Bronchial epithelial cell (primary cell): ENCODE measurements around the gene RNFT2. TPM values are rescaled to one million over a fixed set of nuclear protein-coding genes. Genes with fewer than 3 reads are reported as not detected.

Source experiments
- DNase-seq: peaks from one replicate; pipeline ENCODE4 v3.0.0-alpha.2; 2010; ENCODE audit warnings: low read depth
- FAIRE-seq: peaks from 2 replicates; lab custom pipeline; 2011; peaks lifted over from hg19 to GRCh38; lab: Jason Lieb, UNC
- H3K27me3 ChIP-seq: 2 replicates; pipeline ENCODE4 v1.5.1; 2011; ENCODE audit warnings: low read length; ENCODE audit not compliant: control insufficient read depth, insufficient read depth
- H3K36me3 ChIP-seq: 2 replicates; pipeline ENCODE4 v1.5.1; 2011; ENCODE audit warnings: low read length; ENCODE audit not compliant: control insufficient read depth, insufficient read depth
- H3K4me3 ChIP-seq: 2 replicates; pipeline ENCODE4 v1.5.1; 2011; ENCODE audit warnings: mild to moderate bottlenecking, low read depth, low read length, control low read depth
- total RNA-seq: library from RNA; depleted of rRNA; stranded (reverse); fragments of >200 nt; gene quantifications from 2 replicates; pipeline ENCODE4 v1.2.1, GENCODE V29; 2014
- TF ChIP-seq, protein P1 (sequence below): IDR thresholded peaks from 2 replicates; pipeline ENCODE4 v1.5.1; 2011; ENCODE audit warnings: mild to moderate bottlenecking, moderate library complexity, low read length, control low read depth, inconsistent platforms; ENCODE audit not compliant: insufficient read depth, severe bottlenecking

The RNFT2 gene
- total RNA-seq, 1 donor from 2014 or later: 0.26 TPM

- Histone ChIP-seq H3K36me3 (no peaks in the 10 kb centered on the region), H3K27me3 (no peaks in the 10 kb centered on the region), H3K4me3 (no peak overlapping the region)
- TF ChIP-seq, protein P1, sequence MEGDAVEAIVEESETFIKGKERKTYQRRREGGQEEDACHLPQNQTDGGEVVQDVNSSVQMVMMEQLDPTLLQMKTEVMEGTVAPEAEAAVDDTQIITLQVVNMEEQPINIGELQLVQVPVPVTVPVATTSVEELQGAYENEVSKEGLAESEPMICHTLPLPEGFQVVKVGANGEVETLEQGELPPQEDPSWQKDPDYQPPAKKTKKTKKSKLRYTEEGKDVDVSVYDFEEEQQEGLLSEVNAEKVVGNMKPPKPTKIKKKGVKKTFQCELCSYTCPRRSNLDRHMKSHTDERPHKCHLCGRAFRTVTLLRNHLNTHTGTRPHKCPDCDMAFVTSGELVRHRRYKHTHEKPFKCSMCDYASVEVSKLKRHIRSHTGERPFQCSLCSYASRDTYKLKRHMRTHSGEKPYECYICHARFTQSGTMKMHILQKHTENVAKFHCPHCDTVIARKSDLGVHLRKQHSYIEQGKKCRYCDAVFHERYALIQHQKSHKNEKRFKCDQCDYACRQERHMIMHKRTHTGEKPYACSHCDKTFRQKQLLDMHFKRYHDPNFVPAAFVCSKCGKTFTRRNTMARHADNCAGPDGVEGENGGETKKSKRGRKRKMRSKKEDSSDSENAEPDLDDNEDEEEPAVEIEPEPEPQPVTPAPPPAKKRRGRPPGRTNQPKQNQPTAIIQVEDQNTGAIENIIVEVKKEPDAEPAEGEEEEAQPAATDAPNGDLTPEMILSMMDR: no peak
- FAIRE-seq: no peak
- DNase-seq: no peak
Measured at GRCh38 chr12:116800918-116801317, 62.8 kb downstream of the RNFT2 start.

GRCh38 chr12:116802018-116802417, 63.9 kb downstream of the RNFT2 start:
- H3K4me3 ChIP-seq: no peak overlapping the region
- H3K36me3 ChIP-seq: no peaks in the 10 kb centered on the region
- no peak for FAIRE-seq
- DNase-seq: no peak
- TF ChIP-seq, protein P1: no peak
- H3K27me3 ChIP-seq: no peaks in the 10 kb centered on the region

DNA sequence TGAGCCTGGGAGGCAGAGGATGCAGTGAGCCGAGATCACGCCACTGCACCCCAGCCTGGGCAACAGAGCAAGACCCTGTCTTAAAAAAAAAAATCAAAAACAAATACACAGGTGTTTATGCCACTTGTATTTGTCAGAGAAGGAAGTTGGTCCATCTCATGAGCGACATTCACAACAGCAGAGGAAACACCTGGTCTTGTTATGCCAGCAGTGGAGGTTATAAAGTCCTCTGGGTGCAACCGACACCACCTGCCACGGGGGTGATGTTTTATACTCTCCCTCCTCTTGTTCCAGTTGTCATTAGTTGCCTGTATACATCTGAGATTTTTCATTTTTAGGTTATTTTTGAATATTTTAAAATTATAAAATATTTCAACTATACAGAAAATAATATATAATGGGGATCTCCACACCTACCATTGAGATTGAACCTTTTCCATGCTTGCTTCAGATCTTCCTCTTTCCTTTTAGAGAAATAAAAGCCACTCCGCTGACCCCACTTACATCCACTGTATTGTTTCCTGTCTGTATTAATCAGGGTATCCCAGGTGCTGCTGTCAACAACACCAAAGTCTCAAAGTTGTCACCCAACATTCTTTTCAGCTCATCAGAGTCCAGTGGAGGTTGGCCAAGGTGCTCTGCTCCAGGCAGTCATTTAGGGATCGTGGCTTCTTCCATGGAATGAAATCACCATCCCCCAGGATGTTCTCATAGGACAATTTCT, 65.1 kb downstream of the RNFT2 start:
- no peak for FAIRE-seq
- TF ChIP-seq, protein P1: no peak
- Histone ChIP-seq H3K36me3 (no peaks in the 10 kb centered on the region), H3K4me3 (no peak overlapping the region), H3K27me3 (no peaks in the 10 kb centered on the region)
- DNase-seq: no peak

DNA sequence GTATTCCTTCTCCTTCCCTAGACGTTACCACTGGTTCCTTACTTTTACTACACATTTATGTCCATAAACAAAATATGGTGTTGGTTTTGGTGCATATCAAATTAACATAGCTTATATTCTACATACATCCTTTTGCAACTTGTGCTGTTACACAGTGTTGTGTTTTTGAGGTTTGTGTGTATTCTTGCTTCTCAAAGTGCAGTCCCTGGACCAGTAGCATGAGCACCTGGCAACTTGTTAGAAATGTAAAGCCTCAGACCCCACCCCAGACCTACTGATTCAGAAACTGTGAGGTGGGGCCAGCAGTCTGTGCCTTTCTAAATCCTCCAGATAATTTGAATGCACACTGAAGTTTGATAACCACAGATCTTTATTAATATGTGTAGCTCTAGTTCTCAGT, 65.9 kb downstream of the RNFT2 start:
- TF ChIP-seq, protein P1: no peak
- FAIRE-seq (no peak), DNase-seq (no peak)
- Histone ChIP-seq H3K4me3 (no peak overlapping the region), H3K36me3 (no peaks in the 10 kb centered on the region), H3K27me3 (no peaks in the 10 kb centered on the region)

- Histone ChIP-seq H3K27me3 (peaks cover 2% of the 10 kb centered on the region), H3K36me3 (no peaks in the 10 kb centered on the region), H3K4me3 (no peak overlapping the region)
- DNase-seq (no peak), FAIRE-seq (no peak)
- TF ChIP-seq, protein P1: no peak
Measured at GRCh38 chr12:116806845-116807440, 68.8 kb downstream of the RNFT2 start.
